GM12865 (cell line): ENCODE measurements around the gene GRIN2C.

Source experiments
- DNase-seq: peaks from one replicate; pipeline ENCODE4 v3.0.0; 2010; ENCODE audit warnings: low read depth
- H3K4me3 ChIP-seq: 2 replicates; pipeline ENCODE4 v1.5.1; 2011; ENCODE audit warnings: mild to moderate bottlenecking, low read depth, low read length, control low read depth
- TF ChIP-seq, protein P1 (sequence below): IDR thresholded peaks from 2 replicates; pipeline ENCODE4 v1.5.1; 2011; ENCODE audit warnings: low read length, control low read depth, low read depth, inconsistent platforms; ENCODE audit not compliant: insufficient read depth; ENCODE audit errors: missing control alignments

The GRIN2C gene

DNA sequence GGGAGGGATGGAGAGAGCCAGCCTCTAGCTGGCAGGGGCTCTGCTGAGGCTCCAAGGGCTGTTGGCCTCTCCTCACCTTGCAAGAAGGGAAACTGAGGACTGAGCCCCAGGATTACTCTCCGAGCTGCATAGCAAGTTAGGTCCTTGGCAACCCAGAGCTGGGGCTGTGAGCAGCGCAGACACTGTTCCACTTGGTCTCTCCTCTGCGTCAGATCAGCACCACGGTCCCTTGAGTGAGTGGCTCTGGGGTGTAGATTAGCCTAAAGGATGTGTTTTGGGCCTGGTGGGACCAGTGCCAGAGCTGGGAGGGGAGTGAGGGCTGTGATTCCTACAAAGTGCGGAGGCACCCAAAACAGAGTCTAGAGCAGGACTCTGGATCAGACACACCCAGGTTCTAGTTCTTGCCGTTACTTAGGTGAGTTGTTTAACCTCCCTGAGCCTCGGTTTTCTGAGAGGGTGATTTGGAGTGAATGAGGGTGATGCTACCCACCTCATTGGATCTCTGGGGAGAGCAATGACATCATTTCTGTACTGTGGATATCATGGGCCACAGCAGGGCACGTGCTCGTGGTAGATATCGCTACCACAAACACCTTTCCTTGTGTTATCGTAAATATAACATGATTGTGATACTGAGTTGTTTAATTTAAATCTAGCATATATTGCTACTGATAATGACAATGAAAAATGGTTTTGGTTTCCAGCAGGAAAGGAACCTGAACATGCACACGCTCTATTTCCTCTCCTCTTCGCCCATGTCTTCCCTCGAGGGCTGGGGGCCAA lies 41.9 kb upstream of the GRIN2C start:
- TF ChIP-seq, protein P1, sequence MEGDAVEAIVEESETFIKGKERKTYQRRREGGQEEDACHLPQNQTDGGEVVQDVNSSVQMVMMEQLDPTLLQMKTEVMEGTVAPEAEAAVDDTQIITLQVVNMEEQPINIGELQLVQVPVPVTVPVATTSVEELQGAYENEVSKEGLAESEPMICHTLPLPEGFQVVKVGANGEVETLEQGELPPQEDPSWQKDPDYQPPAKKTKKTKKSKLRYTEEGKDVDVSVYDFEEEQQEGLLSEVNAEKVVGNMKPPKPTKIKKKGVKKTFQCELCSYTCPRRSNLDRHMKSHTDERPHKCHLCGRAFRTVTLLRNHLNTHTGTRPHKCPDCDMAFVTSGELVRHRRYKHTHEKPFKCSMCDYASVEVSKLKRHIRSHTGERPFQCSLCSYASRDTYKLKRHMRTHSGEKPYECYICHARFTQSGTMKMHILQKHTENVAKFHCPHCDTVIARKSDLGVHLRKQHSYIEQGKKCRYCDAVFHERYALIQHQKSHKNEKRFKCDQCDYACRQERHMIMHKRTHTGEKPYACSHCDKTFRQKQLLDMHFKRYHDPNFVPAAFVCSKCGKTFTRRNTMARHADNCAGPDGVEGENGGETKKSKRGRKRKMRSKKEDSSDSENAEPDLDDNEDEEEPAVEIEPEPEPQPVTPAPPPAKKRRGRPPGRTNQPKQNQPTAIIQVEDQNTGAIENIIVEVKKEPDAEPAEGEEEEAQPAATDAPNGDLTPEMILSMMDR, result no peak
- no peak for DNase-seq

GRCh38 chr17:74900208-74900607 lies 40.5 kb upstream of the GRIN2C start:
- H3K4me3 ChIP-seq, result no peak overlapping the region
- TF ChIP-seq, protein P1, result no peak
- no peak for DNase-seq

More for the DNA sequence above, 41.9 kb upstream of the GRIN2C start:
- H3K4me3 ChIP-seq, result no peak overlapping the region

DNA sequence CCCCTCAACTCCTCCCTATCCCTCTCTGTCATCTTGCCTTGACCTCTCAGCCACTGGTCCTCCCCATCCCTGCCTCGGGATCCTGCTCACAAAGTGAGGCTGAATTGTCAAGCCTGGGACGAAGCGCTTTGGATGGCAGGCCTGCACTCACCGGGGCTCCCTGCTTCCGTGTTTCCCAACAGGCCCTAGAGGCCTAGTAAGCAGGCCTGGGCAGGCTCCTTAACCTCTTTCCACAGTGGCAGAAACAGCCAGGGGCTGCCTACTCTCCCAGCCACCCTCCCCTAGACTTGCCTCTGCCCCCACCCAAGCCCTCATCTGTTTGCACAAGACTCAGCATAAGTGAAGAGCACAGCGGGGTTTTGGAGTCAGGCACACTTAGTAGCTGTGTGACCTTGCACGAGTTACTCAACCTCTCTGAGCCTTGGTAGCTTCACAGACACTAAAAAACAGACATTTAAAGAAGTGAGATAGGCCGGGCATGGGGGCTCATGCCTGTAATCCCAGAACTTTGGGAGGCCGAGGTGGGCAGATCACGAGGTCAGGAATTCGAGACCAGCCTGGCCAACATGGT lies 38.8 kb upstream of the GRIN2C start:
- DNase-seq, result no peak
- TF ChIP-seq, protein P1, result no peak
- H3K4me3 ChIP-seq, result no peak overlapping the region

GRCh38 chr17:74893936-74894671 lies 34.4 kb upstream of the GRIN2C start:
- TF ChIP-seq, protein P1, result no peak
- DNase-seq, result no peak
- H3K4me3 ChIP-seq, result no peak overlapping the region

DNA sequence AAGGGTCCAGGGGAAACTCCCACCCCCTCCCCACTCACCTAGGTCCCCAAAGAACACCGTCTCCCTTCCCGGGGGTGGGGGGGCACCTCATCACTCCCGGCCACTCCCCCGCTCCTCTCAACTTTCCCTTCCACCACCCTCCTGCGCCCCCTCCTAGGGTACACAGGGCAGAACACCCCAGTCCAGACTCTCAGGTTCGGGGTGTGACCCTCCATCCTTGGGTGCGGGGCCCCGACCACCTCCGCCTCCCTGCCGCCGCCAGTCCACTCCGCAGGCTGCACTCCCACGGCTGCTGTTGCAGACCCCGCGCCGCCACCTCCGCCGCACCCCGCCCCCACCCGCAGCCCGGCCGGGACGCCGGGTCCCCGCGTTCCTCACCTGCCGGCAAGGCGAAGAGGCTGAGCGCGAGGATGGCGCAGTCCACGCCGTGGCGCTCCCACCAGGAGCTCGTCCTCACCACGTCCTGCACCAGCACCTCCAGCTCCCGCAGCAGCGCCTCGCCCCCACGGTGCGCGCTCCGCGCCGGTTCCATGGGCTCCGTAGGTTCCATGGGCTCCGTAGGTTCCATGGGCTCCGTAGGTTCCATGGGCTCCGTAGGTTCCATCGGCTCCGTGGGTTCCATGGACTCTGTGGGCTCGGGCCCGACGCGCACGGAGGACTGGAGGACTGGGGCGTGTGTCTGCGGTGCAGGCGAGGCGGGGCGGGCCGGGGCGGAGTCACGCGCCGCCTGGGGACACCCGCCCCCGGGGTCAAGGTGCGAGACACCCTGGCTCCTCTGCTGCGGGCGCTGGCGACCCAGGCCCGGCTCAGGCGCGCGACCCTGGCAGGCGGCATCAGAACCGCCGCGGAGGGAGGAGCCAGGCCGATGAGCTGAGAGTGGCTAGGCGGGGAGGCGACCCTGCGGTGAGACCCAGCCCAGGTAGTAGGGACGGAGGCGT lies 33.6 kb upstream of the GRIN2C start, which contains the start of gene FADS6:
TSS of gene FADS6 (minus strand) at position 660 of the 938 bp plus-strand sequence. CDS start at position 622, 38 bp downstream.
- TF ChIP-seq, protein P1, result no peak
- no peak for DNase-seq
- H3K4me3 ChIP-seq, result no peak within 1 kb of the TSS

DNA sequence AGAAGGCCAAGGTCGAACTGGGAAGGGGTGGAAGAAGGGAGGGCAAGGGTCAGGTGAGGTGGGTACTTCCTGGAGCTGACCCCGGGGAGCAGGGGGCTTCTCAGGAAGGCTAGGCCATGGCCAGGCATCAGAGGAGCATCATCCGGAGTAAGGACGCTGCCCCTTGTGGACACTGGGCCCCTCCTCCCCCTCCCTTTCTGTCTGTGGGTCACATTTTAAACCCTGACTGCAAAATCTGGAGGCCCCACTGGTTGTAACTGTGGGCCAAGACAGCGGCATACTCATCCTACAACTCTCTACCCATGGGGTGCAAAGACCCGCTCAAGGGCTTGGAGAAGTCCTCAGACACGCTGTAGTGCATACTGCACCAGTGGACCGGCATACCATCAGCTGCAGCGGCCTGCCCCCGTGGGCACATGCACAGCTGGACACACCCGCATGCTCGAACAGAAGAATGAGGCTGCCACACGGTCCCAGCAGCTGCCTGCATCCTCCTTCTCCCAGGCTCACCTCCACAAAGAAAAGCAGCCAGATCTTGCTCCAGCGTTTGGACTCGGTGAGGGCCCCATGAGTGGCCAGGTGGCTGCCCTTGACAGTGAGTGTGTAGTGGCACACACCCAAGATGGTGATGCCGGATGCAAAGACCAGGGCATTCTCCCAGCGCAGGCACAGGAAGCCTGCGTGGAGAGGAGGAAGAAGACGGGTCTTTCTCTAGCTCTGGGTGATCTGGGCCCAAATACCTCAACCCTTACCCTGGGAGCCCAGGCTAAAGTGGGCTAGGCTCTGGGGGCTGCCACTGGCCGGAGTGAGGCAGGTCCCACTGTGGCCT lies 32.5 kb upstream of the GRIN2C start:
- H3K4me3 ChIP-seq, result no peak overlapping the region
- no peak for DNase-seq
- TF ChIP-seq, protein P1, result no peak
